HEK293 (cell line): ENCODE results near the gene RDM1.
"Not testable (repeated sequence)": the region's sequence is repeated elsewhere in the genome, so short reads cannot be mapped to it uniquely, and the experiment has no call there.

ENCODE experiments used
- CTCF ChIA-PET: fragments of 350-600 bp; formaldehyde crosslinking; extraction: SDS; loops from one replicate; lab custom pipeline; 2021; ENCODE audit warnings: antibody characterized with exemption; lab: Yijun Ruan, JAX
- POLR2A ChIA-PET: fragments of 300-600 bp; formaldehyde crosslinking; extraction: SDS; loops from one replicate; lab custom pipeline; 2020; ENCODE audit warnings: antibody characterized with exemption, inconsistent platforms; lab: Yijun Ruan, JAX
- H3K27ac ChIP-seq: fragments of 200-500 bp; sonication (Bioruptor generic); 2 replicates; pipeline ENCODE4 v1.5.1; 2014; ENCODE audit warnings: low read depth, low read length, control low read depth, inconsistent platforms; ENCODE audit errors: extremely low read depth
- H3K36me3 ChIP-seq, 2 experiments: fragments of 200-500 bp in 1 of 2; sonication (Bioruptor generic) in 1 of 2; 1 replicate in 1 of 2; 2 replicates in 1 of 2; pipeline ENCODE4 v1.5.1; 2014 to 2017; ENCODE audit warnings: inconsistent platforms in 2 of 2, low read length in 2 of 2; ENCODE audit not compliant: control insufficient read depth in 2 of 2, insufficient read depth in 1 of 2
- H3K4me1 ChIP-seq: fragments of 200-500 bp; sonication (Bioruptor generic); 2 replicates; pipeline ENCODE4 v1.5.1; 2014; ENCODE audit warnings: mild to moderate bottlenecking, low read length, inconsistent platforms; ENCODE audit not compliant: control insufficient read depth, insufficient read depth
- H3K4me3 ChIP-seq: 2 replicates; pipeline ENCODE4 v1.5.1; 2011; ENCODE audit warnings: low read depth, mild to moderate bottlenecking, control low read depth, low read length, moderate library complexity
- H3K9me3 ChIP-seq: fragments of 200-500 bp; sonication (Bioruptor generic); 2 replicates; pipeline ENCODE4 v1.5.1; 2014; ENCODE audit warnings: low read depth, low read length, inconsistent platforms; ENCODE audit not compliant: control insufficient read depth, insufficient read depth
- BCL11B ChIP-seq: fragments of 450-650 bp; formaldehyde crosslinking; IDR thresholded peaks from 2 replicates; pipeline ENCODE4 v1.5.1; 2016; ENCODE audit warnings: low read depth, missing biosample characterization, missing genetic modification characterization
- FEZF1 ChIP-seq: fragments of 450-650 bp; formaldehyde crosslinking; IDR thresholded peaks from 2 replicates; pipeline ENCODE4 v1.5.1; 2016; ENCODE audit warnings: missing biosample characterization, missing genetic modification characterization
- GLIS2 ChIP-seq: fragments of 450-650 bp; formaldehyde crosslinking; IDR thresholded peaks from 2 replicates; pipeline ENCODE4 v1.5.1; 2016; ENCODE audit warnings: missing biosample characterization, missing genetic modification characterization
- MZF1 ChIP-seq: fragments of 450-650 bp; formaldehyde crosslinking; IDR thresholded peaks from 2 replicates; pipeline ENCODE4 v1.5.1; 2017; ENCODE audit warnings: missing biosample characterization, missing genetic modification characterization, borderline replicate concordance
- PRDM10 ChIP-seq: fragments of 450-650 bp; formaldehyde crosslinking; IDR thresholded peaks from 2 replicates; pipeline ENCODE4 v1.5.1; 2016; ENCODE audit warnings: missing biosample characterization, missing genetic modification characterization
- SP2 ChIP-seq: fragments of 450-650 bp; formaldehyde crosslinking; IDR thresholded peaks from 2 replicates; pipeline ENCODE4 v1.5.1; 2016; ENCODE audit warnings: missing biosample characterization, missing genetic modification characterization
- TRIM28 ChIP-seq: IDR thresholded peaks from 2 replicates; pipeline ENCODE4 v1.6.1; 2011; ENCODE audit warnings: low read length, control low read depth, borderline replicate concordance
- YY1 ChIP-seq: fragments of 450-650 bp; formaldehyde crosslinking; IDR thresholded peaks from 2 replicates; pipeline ENCODE4 v1.5.1; 2018; ENCODE audit warnings: missing biosample characterization, missing genetic modification characterization
- ZBTB17 ChIP-seq: fragments of 450-650 bp; formaldehyde crosslinking; IDR thresholded peaks from 2 replicates; pipeline ENCODE4 v1.5.1; 2016; ENCODE audit warnings: missing biosample characterization, missing genetic modification characterization
- ZNF112 ChIP-seq: fragments of 450-650 bp; formaldehyde crosslinking; IDR thresholded peaks from 2 replicates; pipeline ENCODE4 v1.5.0; 2017; ENCODE audit warnings: missing biosample characterization, missing genetic modification characterization
- ZNF132 ChIP-seq: fragments of 450-650 bp; formaldehyde crosslinking; IDR thresholded peaks from 2 replicates; pipeline ENCODE4 v1.5.1; 2017; ENCODE audit warnings: missing biosample characterization, missing genetic modification characterization, borderline replicate concordance
- ZNF155 ChIP-seq: fragments of 450-650 bp; formaldehyde crosslinking; IDR thresholded peaks from 2 replicates; pipeline ENCODE4 v1.5.1; 2016; ENCODE audit warnings: missing biosample characterization, missing genetic modification characterization
- ZNF184 ChIP-seq: fragments of 450-650 bp; IDR thresholded peaks from 2 replicates; pipeline ENCODE4 v1.5.1; 2018; ENCODE audit warnings: missing biosample characterization, mild to moderate bottlenecking, missing genetic modification characterization
- ZNF19 ChIP-seq: fragments of 450-650 bp; formaldehyde crosslinking; IDR thresholded peaks from 2 replicates; pipeline ENCODE4; 2016; ENCODE audit warnings: missing biosample characterization, missing genetic modification characterization, low read depth
- ZNF341 ChIP-seq: fragments of 450-650 bp; formaldehyde crosslinking; IDR thresholded peaks from 2 replicates; pipeline ENCODE4; 2016; ENCODE audit warnings: low read depth, missing biosample characterization, missing genetic modification characterization
- ZNF48 ChIP-seq: fragments of 450-650 bp; formaldehyde crosslinking; IDR thresholded peaks from 2 replicates; pipeline ENCODE4 v1.5.1; 2016; ENCODE audit warnings: missing biosample characterization, missing genetic modification characterization
- ZNF501 ChIP-seq: fragments of 450-650 bp; formaldehyde crosslinking; IDR thresholded peaks from 2 replicates; pipeline ENCODE4 v1.5.1; 2016; ENCODE audit warnings: missing biosample characterization, missing genetic modification characterization
- ZNF548 ChIP-seq: fragments of 450-650 bp; formaldehyde crosslinking; IDR thresholded peaks from 2 replicates; pipeline ENCODE4 v1.5.1; 2016; ENCODE audit warnings: missing biosample characterization, missing genetic modification characterization
- ZNF645 ChIP-seq: fragments of 450-650 bp; formaldehyde crosslinking; IDR thresholded peaks from 2 replicates; pipeline ENCODE4; 2016; ENCODE audit warnings: missing biosample characterization, missing genetic modification characterization
- ZSCAN23 ChIP-seq: fragments of 450-650 bp; formaldehyde crosslinking; IDR thresholded peaks from 2 replicates; pipeline ENCODE4 v1.5.1; 2016; ENCODE audit warnings: missing biosample characterization, missing genetic modification characterization
- TF ChIP-seq, protein P1 (sequence below): fragments of 450-650 bp; formaldehyde crosslinking; IDR thresholded peaks from 2 replicates; pipeline ENCODE4 v1.5.1; 2016; ENCODE audit warnings: missing biosample characterization, missing genetic modification characterization
- TF ChIP-seq, protein P2 (sequence below): fragments of 450-650 bp; formaldehyde crosslinking; IDR thresholded peaks from 2 replicates; pipeline ENCODE4 v1.5.1; 2016; ENCODE audit warnings: missing biosample characterization, missing genetic modification characterization

Gene RDM1

DNA sequence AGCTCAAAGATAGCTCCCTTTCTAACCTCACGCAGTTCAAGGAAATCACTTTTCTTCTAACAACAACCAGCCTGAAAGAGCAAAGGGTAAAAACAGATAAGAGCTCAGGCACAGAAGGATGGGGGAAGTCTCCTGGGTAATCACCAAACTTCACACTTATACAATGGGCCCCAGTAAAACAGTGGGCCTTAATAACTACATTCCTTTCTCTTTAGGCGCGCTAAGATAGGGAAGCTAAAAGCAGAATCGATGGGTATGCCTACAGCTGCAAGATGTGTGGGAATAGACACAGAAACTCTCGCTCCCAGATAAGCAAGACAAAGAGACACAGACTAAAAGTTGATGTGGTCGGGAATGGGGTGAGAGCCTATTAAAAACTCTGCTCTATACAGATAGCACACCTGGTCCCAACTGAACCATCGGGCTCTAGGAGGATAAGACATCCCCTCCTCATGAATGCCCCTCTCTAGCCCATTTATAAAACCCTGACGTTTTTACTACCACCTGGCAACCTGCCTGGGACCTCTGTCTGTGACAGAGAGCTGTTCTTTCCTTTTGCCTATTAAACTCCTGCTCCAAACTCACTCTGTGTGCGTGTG is 12.1 kb upstream of the RDM1 start (continued):
- TF ChIP-seq, protein P1, sequence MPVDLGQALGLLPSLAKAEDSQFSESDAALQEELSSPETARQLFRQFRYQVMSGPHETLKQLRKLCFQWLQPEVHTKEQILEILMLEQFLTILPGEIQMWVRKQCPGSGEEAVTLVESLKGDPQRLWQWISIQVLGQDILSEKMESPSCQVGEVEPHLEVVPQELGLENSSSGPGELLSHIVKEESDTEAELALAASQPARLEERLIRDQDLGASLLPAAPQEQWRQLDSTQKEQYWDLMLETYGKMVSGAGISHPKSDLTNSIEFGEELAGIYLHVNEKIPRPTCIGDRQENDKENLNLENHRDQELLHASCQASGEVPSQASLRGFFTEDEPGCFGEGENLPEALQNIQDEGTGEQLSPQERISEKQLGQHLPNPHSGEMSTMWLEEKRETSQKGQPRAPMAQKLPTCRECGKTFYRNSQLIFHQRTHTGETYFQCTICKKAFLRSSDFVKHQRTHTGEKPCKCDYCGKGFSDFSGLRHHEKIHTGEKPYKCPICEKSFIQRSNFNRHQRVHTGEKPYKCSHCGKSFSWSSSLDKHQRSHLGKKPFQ (tag by site-specific recombination): 0 out of 2 replicates have a peak, but pooled peaks have one; percentile 29
- TF ChIP-seq MZF1 (peak; percentile 52; the same call in 1 of the 2 replicates), ZNF341 (tag by site-specific recombination) (peak; percentile 56), ZNF645 (tag by site-specific recombination) (no peak), ZNF184 (no peak)

DNA sequence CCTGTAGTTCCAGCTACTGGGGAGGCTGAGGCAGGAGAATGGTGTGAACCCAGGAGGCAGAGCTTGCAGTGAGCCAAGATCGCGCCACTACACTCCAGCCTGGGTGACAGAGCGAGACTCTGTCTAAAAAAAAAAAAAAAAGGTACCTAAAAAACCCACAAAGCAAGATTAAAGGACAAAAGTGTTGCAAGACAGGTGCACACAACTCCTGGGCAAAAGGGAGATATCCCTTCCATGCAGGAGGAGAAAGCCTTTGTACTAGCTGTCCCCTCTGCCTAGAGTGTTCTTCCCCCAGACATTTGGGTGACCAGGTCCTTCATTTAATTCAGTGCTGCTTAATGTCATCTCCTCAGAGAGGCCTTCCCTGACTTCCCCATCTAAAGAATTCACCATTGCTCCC is 7.9 kb upstream of the RDM1 start:
- CTCF ChIA-PET: interaction anchor here (1.1 to 2.8 kb wide), 2 partner anchors 10 to 87 kb away, joined by 5 to 8 read pairs; no protein-coding TSS in a partner anchor
- H3K36me3 ChIP-seq, H3K9me3 ChIP-seq, H3K4me3 ChIP-seq, H3K27ac ChIP-seq, H3K4me1 ChIP-seq, POLR2A ChIA-PET: not testable (repeated sequence)
- TF ChIP-seq PRDM10 (tag by site-specific recombination): peak; percentile 75

DNA sequence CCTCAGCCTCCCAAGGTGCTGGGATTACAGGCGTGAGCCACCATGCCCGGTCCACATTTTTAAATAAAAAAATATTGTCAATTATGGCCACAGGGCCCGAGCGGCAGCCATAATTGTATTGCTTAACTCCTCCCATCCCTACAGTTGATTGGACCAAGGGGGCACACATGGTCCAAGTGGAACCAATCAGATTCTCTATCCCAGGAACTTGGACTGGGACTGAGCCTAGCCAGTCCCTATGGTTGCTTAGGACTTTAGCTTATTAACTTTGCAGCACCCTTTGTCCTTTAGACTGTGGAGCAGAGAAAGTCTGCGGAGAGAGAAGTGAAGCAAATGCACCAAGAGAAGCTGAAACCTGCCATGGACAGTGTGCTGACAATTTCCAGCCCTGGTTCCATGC is 5.5 kb upstream of the RDM1 start:
- Histone ChIP-seq H3K27ac (no peak overlapping the region), H3K36me3 (no peaks in the 10 kb centered on the region), H3K9me3 (no peaks in the 10 kb centered on the region), H3K4me1 (peaks cover under 1% of the 10 kb centered on the region; the same call in 1 of the 2 replicates), H3K4me3 (no peak overlapping the region)
- CTCF ChIA-PET: no interaction called here
- POLR2A ChIA-PET: no interaction called here
- TF ChIP-seq YY1 (tag by site-specific recombination): no peak
- no peak for TF ChIP-seq ZNF112
- no peak for TF ChIP-seq ZNF19 (tag by site-specific recombination)
- TF ChIP-seq ZNF155: no peak
- no peak for TF ChIP-seq GLIS2 (tag by site-specific recombination)
- TF ChIP-seq TRIM28: no peak
- no peak for TF ChIP-seq ZNF548 (tag by site-specific recombination)
- no peak for TF ChIP-seq FEZF1 (tag by site-specific recombination)

- Histone ChIP-seq H3K4me1 (peaks cover 7% of the 10 kb centered on the region), H3K36me3 (no peaks in the 10 kb centered on the region), H3K9me3 (no peaks in the 10 kb centered on the region), H3K27ac (no peak overlapping the region), H3K4me3 (no peak overlapping the region)
- CTCF ChIA-PET: no interaction called here
- POLR2A ChIA-PET: no interaction called here
- TF ChIP-seq SP2 (tag by site-specific recombination): no peak
- no peak for TF ChIP-seq ZSCAN23
- TF ChIP-seq ZNF501 (tag by site-specific recombination): no peak
- no peak for TF ChIP-seq ZNF48 (tag by site-specific recombination)
- TF ChIP-seq ZBTB17 (tag by site-specific recombination): no peak
- no peak for TF ChIP-seq ZNF132
- no peak for TF ChIP-seq BCL11B (tag by site-specific recombination)
- TF ChIP-seq, protein P2, sequence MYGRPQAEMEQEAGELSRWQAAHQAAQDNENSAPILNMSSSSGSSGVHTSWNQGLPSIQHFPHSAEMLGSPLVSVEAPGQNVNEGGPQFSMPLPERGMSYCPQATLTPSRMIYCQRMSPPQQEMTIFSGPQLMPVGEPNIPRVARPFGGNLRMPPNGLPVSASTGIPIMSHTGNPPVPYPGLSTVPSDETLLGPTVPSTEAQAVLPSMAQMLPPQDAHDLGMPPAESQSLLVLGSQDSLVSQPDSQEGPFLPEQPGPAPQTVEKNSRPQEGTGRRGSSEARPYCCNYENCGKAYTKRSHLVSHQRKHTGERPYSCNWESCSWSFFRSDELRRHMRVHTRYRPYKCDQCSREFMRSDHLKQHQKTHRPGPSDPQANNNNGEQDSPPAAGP (tag by site-specific recombination): no peak
Measured at GRCh38 chr17:35934760-35935159, 4.2 kb upstream of the RDM1 start.
